ENCODE data around the gene PTPN23. TPM values are rescaled to one million over a fixed set of nuclear protein-coding genes. Genes with fewer than 3 reads are reported as not detected.
A peak's percentile ranks its signal among the peaks of the same experiment; 100 is the strongest.
"Not testable (repeated sequence)": the region's sequence is repeated elsewhere in the genome, so short reads cannot be mapped to it uniquely, and the experiment has no call there.

Gene PTPN23
- 10 to 100 TPM; 25.9 to 30.3 TPM for total RNA-seq

DNA sequence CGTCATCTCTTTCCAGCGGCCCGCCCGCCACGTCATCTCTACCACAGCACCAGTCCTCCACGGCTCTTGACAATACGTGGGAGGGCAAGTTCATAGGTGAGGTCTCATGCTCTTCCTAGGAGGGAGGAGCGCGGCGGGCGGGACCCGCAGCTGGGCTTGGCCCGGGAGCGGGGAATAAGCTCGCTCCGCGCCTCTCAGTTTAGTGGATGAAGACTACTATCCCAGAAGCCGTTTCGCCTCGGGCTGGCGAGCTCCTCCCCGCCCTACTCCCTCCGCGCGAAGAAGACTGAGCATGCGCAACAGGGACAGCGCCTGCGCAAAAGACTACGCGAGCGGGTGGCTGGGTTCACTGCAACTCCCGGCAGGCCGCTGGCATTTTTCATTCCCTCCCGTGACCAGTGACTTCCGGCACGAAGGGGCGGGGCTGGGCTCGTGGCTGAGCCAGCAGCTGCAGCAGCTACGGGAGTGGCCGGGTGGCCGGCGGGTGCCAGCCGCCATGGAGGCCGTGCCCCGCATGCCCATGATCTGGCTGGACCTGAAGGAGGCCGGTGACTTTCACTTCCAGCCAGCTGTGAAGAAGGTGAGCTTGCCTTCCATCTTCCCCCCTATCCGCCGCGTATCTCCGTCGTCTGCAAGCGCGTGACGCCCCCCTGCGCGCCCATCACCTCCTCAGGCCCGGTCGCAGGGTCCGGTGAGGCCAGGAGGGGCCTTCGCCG is at the start of gene PTPN23:
Gene PTPN23, plus strand, starts transcription at position 421 of the 716 bp plus-strand sequence. Its CDS starts 76 bp downstream, at position 497.
- H3K4me3 Mint-ChIP-seq: peak within 1 kb of the TSS; percentile 99
- peaks cover 29% of the 10 kb centered on the region for H3K4me1 Mint-ChIP-seq

DNA sequence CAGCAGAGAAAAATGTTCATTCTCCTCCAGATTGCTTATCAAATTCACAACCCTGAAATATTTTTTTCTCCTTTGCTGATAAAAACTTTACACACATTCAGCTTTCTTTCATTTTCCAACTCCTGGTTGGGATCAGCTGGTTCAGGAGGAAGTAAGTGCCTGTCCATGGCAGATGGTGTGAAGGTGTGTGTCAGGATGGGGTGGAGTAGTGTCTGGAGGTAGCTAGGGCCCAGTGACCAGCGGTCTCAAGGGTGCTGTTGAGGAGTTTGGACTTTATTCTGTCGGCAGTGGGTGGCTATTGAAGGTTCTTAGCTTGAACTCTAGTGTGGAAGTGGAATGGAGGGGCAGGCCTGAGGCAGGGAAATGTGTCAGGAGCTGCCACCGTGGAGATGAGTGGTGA is 46.9 kb upstream of the PTPN23 start:
- H3K9me3 Mint-ChIP-seq: no peaks in the 10 kb centered on the region
- H3K4me3 Mint-ChIP-seq: no peak overlapping the region
- no peaks in the 10 kb centered on the region for H3K4me1 Mint-ChIP-seq
- H3K27ac Mint-ChIP-seq: peak overlapping the region; percentile 1
- no peak for DNase-seq
- no peaks in the 10 kb centered on the region for H3K27me3 Mint-ChIP-seq
- peaks cover 22% of the 10 kb centered on the region for H3K36me3 Mint-ChIP-seq

More for the DNA sequence above, at the start of gene PTPN23:
- H3K27me3 Mint-ChIP-seq: no peaks in the 10 kb centered on the region
- DNase-seq: peak; percentile 98
- peaks cover 10% of the 10 kb centered on the region for H3K36me3 Mint-ChIP-seq
- H3K27ac Mint-ChIP-seq: peak within 1 kb of the TSS; percentile 99
- H3K9me3 Mint-ChIP-seq: no peaks in the 10 kb centered on the region

GRCh38 chr3:47337656-47338055 is 43.2 kb upstream of the PTPN23 start:
- H3K27me3 Mint-ChIP-seq: no peaks in the 10 kb centered on the region
- H3K4me3 Mint-ChIP-seq: no peak overlapping the region
- no peak for DNase-seq
- no peak overlapping the region for H3K27ac Mint-ChIP-seq
- no peaks in the 10 kb centered on the region for H3K4me1 Mint-ChIP-seq
- no peaks in the 10 kb centered on the region for H3K9me3 Mint-ChIP-seq
- H3K36me3 Mint-ChIP-seq: peaks cover 19% of the 10 kb centered on the region

DNA sequence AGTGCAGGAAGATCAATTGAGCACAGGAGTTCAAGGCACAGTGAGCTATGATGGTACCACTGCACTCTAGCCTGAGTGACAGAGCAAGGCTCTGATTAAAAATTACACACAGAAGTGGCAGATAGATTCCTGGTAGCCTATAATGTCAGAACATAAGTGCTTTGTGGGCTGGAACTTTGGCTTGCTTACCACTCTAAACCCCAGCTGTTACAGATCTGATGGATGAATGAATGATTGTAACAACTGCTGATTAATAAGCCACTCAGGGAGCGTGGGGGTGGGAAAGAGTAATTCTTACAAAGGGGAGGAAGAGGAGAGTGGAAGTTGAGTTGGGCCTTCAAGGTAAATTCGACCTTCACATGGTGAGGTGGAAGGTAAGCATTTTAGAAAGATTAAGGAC is 40.9 kb upstream of the PTPN23 start:
- Mint-ChIP-seq H3K27me3 (no peaks in the 10 kb centered on the region), H3K4me1 (no peaks in the 10 kb centered on the region), H3K9me3 (no peaks in the 10 kb centered on the region), H3K4me3 (no peak overlapping the region), H3K27ac (no peak overlapping the region), H3K36me3 (peaks cover 17% of the 10 kb centered on the region)
- DNase-seq: no peak

GRCh38 chr3:47340866-47341265 is 40.0 kb upstream of the PTPN23 start:
- Mint-ChIP-seq H3K9me3 (no peaks in the 10 kb centered on the region), H3K27me3 (no peaks in the 10 kb centered on the region), H3K36me3 (peaks cover 24% of the 10 kb centered on the region), H3K4me3 (no peak overlapping the region), H3K27ac (no peak overlapping the region), H3K4me1 (no peaks in the 10 kb centered on the region)
- no peak for DNase-seq

DNA sequence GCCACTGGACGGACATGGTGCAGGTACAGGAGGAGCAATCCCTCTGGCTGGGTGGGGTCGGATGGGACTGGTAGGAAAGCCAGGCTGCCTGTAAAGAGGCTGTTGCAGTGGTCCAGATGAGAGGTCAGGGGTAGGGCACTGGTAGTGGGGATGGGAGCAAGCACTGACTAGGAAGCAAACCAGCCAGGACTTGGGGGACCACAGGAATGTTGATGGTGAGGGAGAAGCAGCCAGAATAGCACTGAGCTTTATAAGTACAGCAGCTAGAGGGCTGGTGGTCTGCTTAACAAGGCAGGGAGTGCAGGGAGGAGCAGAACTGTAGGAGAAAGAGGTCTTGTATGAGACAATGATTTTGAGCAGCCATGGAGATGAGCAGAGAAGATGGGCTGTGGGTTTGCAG is 38.7 kb upstream of the PTPN23 start:
- no peaks in the 10 kb centered on the region for H3K27me3 Mint-ChIP-seq
- peak overlapping the region; percentile 15 for H3K27ac Mint-ChIP-seq
- H3K36me3 Mint-ChIP-seq: peaks cover 20% of the 10 kb centered on the region
- DNase-seq: no peak
- no peak overlapping the region for H3K4me3 Mint-ChIP-seq
- H3K9me3 Mint-ChIP-seq: no peaks in the 10 kb centered on the region
- H3K4me1 Mint-ChIP-seq: peaks cover 3% of the 10 kb centered on the region

DNA sequence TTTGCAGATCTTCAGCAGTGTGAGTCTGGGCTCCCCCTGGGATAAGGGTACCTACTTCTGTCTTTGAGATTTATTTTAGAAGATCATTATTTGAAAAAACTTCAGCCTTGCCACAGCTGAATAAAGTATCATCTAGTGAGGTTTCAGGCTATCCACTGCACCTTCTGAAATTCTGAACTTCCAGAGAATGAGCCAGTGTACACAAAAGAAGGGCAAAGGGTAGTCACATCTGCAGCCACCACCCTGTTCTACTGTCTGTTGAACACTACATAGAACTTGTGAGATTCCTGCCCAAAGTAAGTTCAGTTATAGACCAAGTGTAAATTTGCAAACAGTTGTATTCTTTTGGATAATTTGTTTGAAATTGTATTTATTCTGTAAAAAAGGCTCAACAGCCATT is 38.0 kb upstream of the PTPN23 start:
- no peak overlapping the region for H3K4me3 Mint-ChIP-seq
- H3K36me3 Mint-ChIP-seq: peaks cover 23% of the 10 kb centered on the region
- no peak for DNase-seq
- peaks cover 5% of the 10 kb centered on the region for H3K4me1 Mint-ChIP-seq
- H3K27ac Mint-ChIP-seq: no peak overlapping the region
- no peaks in the 10 kb centered on the region for H3K27me3 Mint-ChIP-seq
- no peaks in the 10 kb centered on the region for H3K9me3 Mint-ChIP-seq

DNA sequence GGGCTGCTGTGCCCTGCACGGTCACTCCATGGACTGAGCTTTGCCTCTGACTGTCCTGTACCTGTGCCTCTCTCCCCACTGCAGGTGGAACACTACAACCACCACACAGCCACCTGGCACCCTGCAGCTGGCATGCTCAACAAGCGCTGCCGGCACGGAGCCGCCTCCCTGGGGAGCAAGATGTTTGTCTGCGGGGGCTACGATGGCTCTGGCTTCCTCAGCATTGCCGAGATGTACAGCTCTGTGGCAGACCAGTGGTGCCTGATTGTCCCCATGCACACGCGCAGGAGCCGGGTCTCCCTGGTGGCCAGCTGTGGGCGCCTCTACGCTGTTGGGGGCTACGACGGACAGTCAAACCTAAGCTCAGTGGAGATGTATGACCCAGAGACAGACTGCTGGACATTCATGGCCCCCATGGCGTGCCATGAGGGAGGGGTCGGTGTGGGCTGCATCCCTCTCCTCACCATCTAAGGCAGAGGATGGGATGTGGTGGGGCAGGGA is 37.3 kb upstream of the PTPN23 start:
- peaks cover 5% of the 10 kb centered on the region for H3K4me1 Mint-ChIP-seq
- no peaks in the 10 kb centered on the region for H3K9me3 Mint-ChIP-seq
- no peak for DNase-seq
- H3K36me3 Mint-ChIP-seq: peaks cover 18% of the 10 kb centered on the region
- no peak overlapping the region for H3K27ac Mint-ChIP-seq
- H3K4me3 Mint-ChIP-seq: no peak overlapping the region
- H3K27me3 Mint-ChIP-seq: no peaks in the 10 kb centered on the region

DNA sequence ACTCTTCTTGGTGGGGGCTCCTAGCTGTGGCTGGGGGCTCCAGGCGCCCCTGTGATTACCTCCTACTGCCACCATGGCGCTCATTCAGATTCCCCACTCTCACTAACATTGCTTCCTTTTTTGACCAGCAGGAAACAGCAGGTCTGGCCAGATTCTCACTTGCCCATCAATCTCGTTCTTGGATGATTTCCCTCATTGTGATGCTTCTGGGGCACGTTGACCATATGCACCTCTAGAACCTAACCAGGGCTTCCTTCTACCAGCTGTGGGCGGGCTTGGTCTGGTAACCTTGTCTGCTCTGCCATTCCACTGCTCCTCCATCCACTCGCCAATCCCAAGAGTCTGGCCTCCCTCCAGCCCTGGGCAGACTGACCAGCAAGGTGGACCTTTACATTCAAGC is 35.9 kb upstream of the PTPN23 start:
- H3K27me3 Mint-ChIP-seq: no peaks in the 10 kb centered on the region
- no peak overlapping the region for H3K4me3 Mint-ChIP-seq
- no peaks in the 10 kb centered on the region for H3K9me3 Mint-ChIP-seq
- H3K27ac Mint-ChIP-seq: no peak overlapping the region
- H3K4me1 Mint-ChIP-seq: peaks cover 5% of the 10 kb centered on the region
- H3K36me3 Mint-ChIP-seq: peaks cover 16% of the 10 kb centered on the region
- DNase-seq: no peak

GRCh38 chr3:47347217-47347801 is 33.5 kb upstream of the PTPN23 start:
- H3K4me3 Mint-ChIP-seq: no peak overlapping the region
- no peak overlapping the region for H3K27ac Mint-ChIP-seq
- H3K27me3 Mint-ChIP-seq: no peaks in the 10 kb centered on the region
- no peak for DNase-seq
- H3K36me3 Mint-ChIP-seq: peaks cover 12% of the 10 kb centered on the region
- peaks cover 5% of the 10 kb centered on the region for H3K4me1 Mint-ChIP-seq
- no peaks in the 10 kb centered on the region for H3K9me3 Mint-ChIP-seq

DNA sequence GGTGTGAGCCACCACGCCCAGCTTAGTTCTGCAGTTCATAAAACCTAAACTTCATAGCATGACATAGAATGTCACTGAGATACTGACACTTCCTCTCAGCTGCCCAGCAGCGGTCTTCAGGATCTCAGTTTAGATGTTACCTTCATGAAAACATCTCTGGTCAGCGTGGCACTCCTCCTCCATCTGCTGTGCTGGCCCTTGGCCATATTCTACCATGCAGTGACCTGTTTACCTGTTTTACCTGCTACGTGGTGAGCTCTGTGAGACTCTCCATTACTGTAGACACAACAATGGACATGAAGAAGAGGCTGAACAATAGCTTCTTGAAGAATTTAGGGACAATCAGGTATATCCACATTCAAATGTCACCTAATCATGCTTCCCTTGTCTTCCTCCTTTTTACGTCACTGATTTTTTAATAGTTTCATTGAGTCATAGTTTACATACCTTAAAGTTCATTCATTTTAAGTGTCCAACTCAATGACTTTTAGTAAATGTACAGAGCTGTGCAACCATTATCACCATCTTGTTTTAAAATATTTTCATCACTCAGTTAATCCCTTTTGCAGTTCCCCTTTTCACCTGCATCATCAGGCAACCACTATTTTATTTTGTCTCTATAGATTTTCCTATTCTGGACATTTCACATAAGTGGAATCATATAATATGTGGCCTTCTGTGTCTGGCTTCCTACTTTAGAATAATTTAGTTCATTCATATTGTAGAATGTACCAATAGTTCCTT is 32.2 kb upstream of the PTPN23 start:
- DNase-seq: no peak
- Mint-ChIP-seq H3K4me1 (peaks cover 5% of the 10 kb centered on the region), H3K27me3 (no peaks in the 10 kb centered on the region), H3K27ac (no peak overlapping the region), H3K9me3 (no peaks in the 10 kb centered on the region), H3K4me3 (no peak overlapping the region), H3K36me3 (peaks cover 12% of the 10 kb centered on the region)

DNA sequence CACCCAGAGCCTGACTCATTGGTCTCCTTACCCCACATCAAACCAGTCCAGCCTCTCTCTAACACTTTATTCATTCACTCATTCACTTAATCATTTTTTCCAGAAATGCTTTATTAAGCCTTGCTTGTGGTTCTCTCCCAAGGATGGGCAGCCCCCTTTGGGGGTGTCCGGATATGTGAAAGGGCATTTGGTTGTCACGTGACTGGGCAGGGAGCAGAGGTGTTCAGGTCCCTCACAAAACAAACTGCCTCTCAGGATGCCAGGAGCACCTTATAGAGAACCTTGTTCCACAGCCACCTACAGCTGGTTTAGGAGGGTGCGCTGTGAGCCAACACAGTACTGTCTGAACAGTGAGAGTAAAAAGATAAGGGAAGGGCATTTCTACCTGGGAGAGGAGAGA is 25.8 kb upstream of the PTPN23 start:
- peak overlapping the region; percentile 8 for H3K4me3 Mint-ChIP-seq
- H3K36me3 Mint-ChIP-seq: peaks cover 3% of the 10 kb centered on the region
- no peaks in the 10 kb centered on the region for H3K4me1 Mint-ChIP-seq
- no peak overlapping the region for H3K27ac Mint-ChIP-seq
- peaks cover 7% of the 10 kb centered on the region for H3K9me3 Mint-ChIP-seq
- H3K27me3 Mint-ChIP-seq: no peaks in the 10 kb centered on the region
- no peak for DNase-seq

- DNase-seq: no peak
- Mint-ChIP-seq H3K9me3 (peaks cover 12% of the 10 kb centered on the region), H3K27ac (no peak overlapping the region), H3K36me3 (peaks cover 10% of the 10 kb centered on the region), H3K27me3 (no peaks in the 10 kb centered on the region), H3K4me3 (no peak overlapping the region), H3K4me1 (peaks cover 4% of the 10 kb centered on the region)
These were observed 24.6 kb upstream of the PTPN23 start for GRCh38 chr3:47356201-47356600.

- Mint-ChIP-seq H3K36me3 (peaks cover 20% of the 10 kb centered on the region), H3K9me3 (peaks cover 23% of the 10 kb centered on the region), H3K4me1 (peaks cover 15% of the 10 kb centered on the region), H3K27ac (no peak overlapping the region), H3K4me3 (no peak overlapping the region), H3K27me3 (no peaks in the 10 kb centered on the region)
- no peak for DNase-seq
These were observed 21.5 kb upstream of the PTPN23 start for GRCh38 chr3:47359323-47359722.

DNA sequence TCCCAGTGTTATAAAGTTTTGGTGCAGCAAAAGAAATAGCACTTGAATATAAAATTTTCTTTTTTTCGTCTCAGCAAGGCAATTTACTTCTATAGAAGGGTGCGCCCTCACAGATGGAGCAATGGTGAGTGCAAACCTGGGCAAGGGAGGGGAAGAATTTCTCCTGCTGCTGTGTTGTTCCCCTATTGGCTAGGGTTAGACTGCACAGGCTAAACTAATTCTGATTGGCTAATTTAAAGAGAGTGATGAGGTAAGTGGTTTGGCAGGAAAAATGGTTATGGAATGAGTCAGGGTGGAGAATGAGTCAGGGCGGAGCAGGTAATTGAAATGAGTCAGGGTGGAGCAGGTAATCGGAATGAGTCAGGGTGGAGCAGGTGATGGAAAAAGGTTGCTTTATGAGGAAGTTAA is 20.7 kb upstream of the PTPN23 start:
- not testable (repeated sequence) for H3K27me3 Mint-ChIP-seq, H3K4me3 Mint-ChIP-seq
- H3K27ac Mint-ChIP-seq: peak overlapping the region; percentile 13
- DNase-seq: peak; percentile 32
- peaks cover 20% of the 10 kb centered on the region for H3K36me3 Mint-ChIP-seq
- H3K4me1 Mint-ChIP-seq: peaks cover 15% of the 10 kb centered on the region
- peaks cover 23% of the 10 kb centered on the region for H3K9me3 Mint-ChIP-seq
